Esophagus (tissue), 2 donors: Measurements from ENCODE around the gene EFCAB6. TPM values are rescaled to one million over a fixed set of nuclear protein-coding genes. Genes with fewer than 3 reads are reported as not detected.

Experiments used
- H3K27ac ChIP-seq, 2 donors: one replicate each; pipeline ENCODE4 v1.5.1; 2013; ENCODE audit warnings: low read depth in 2 of 2, mild to moderate bottlenecking in 2 of 2, inconsistent platforms in 1 of 2, low read length in 1 of 2, moderate library complexity in 1 of 2
- H3K27me3 ChIP-seq, 2 donors: one replicate each; pipeline ENCODE4 v1.6.1; 2013; ENCODE audit warnings: low read length in 2 of 2, control low read depth in 1 of 2, mild to moderate bottlenecking in 1 of 2; ENCODE audit not compliant: insufficient read depth in 2 of 2, control insufficient read depth in 1 of 2
- H3K36me3 ChIP-seq, 2 donors: one replicate each; pipeline ENCODE4 v1.6.1; 2013; ENCODE audit warnings: low read length in 1 of 2; ENCODE audit not compliant: control insufficient read depth in 2 of 2, insufficient read depth in 2 of 2
- H3K4me1 ChIP-seq, 2 donors: one replicate each; pipeline ENCODE4 v1.6.1; 2013; ENCODE audit warnings: low read length in 1 of 2; ENCODE audit not compliant: control insufficient read depth in 2 of 2, insufficient read depth in 2 of 2
- H3K4me3 ChIP-seq, 2 donors: one replicate each; pipeline ENCODE4 v1.5.1; 2013; ENCODE audit warnings: low read length in 2 of 2, mild to moderate bottlenecking in 2 of 2, low read depth in 1 of 2, moderate library complexity in 1 of 2
- H3K9me3 ChIP-seq, 2 donors: one replicate each; pipeline ENCODE4 v1.6.1; 2013; ENCODE audit warnings: mild to moderate bottlenecking in 2 of 2, low read depth in 1 of 2, low read length in 1 of 2, moderate library complexity in 1 of 2; ENCODE audit not compliant: control insufficient read depth in 2 of 2, insufficient read depth in 1 of 2
- WGBS, 2 donors: extraction: QIAGEN DNeasy Blood & Tissue Kit; methylation state at CpG; one replicate each; pipeline ENCODE4 v1.1.7; 2013; 5-methylcytosine and 5-hydroxymethylcytosine counted together
- polyA plus RNA-seq, 2 donors: library from polyadenylated mRNA; stranded (reverse); fragments of 200-250 nt; gene quantifications; one replicate each; pipeline ENCODE4 v1.2.3, GENCODE V29; 2013
- donor health status: healthy with polysubstance abuse.
- donor health status: Bipolar disorder and iron deficiency.

EFCAB6 gene
- polyA plus RNA-seq, 2 donors, result 0.24 to 0.29 TPM

GRCh38 chr22:43483266-43483665, 328.8 kb downstream of the EFCAB6 start:
- WGBS, 2 donors, result 52 to 61% methylated on average over 13 of the region's 13 CpGs
- Histone ChIP-seq H3K4me3 (no peak overlapping the region), H3K9me3 (no peaks in the 10 kb centered on the region), H3K27ac (no peak overlapping the region), H3K27me3 (no peaks in the 10 kb centered on the region), H3K4me1 (no peaks in the 10 kb centered on the region), H3K36me3 (no peaks in the 10 kb centered on the region)

GRCh38 chr22:43482318-43482625, 329.8 kb downstream of the EFCAB6 start:
- 68% methylated on average over 8 of the region's 8 CpGs for WGBS, 2 donors
- Histone ChIP-seq H3K4me3 (no peak overlapping the region), H3K27ac (no peak overlapping the region), H3K27me3 (no peaks in the 10 kb centered on the region), H3K36me3 (no peaks in the 10 kb centered on the region), H3K9me3 (no peaks in the 10 kb centered on the region), H3K4me1 (no peaks in the 10 kb centered on the region)

DNA sequence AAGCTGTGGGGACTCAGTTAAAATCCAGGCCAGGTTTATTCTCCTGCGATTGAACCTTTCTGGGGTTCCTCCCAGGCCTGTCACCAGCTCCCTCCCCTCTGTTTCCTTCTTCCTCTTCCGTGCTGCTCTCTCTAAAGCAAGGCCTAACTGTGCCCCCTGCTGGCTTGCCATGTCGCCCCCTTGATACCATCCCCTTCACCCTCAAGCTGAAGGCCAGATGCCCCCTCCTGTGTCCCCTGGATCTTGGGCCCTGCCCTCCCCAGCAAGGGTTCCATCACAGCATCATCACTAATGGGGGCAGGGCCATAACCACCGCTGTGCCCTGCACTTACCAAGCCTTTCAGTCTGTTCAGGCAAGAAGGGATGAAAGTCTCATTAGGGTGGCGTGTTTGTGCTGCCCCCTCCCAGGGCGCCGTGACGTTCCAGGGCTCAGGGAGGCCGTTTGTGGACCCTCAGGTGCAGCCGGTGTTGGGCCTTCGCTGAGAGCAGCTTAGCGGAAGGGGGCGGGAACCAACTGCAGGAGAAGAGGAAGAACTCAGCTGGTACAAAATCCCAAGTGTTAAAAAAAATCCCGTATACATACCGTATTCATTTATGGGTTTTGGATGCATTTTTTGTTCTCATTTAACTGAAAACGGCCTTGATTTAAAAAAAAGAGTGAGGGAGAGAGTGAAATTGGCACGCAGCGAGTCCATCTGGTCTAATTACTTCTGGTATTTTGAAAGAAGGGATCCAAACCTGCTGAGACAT, 330.4 kb downstream of the EFCAB6 start:
- Histone ChIP-seq H3K4me1 (no peaks in the 10 kb centered on the region), H3K36me3 (no peaks in the 10 kb centered on the region), H3K27me3 (no peaks in the 10 kb centered on the region), H3K27ac (no peak overlapping the region), H3K4me3 (no peak overlapping the region), H3K9me3 (no peaks in the 10 kb centered on the region)
- WGBS, 2 donors, result 53 to 64% methylated on average over 18 of the region's 18 CpGs

- Histone ChIP-seq H3K9me3 (no peaks in the 10 kb centered on the region), H3K4me3 (no peak overlapping the region), H3K4me1 (no peaks in the 10 kb centered on the region), H3K27ac (no peak overlapping the region), H3K27me3 (no peaks in the 10 kb centered on the region), H3K36me3 (no peaks in the 10 kb centered on the region)
- 68 to 77% methylated on average over 7 of the region's 7 CpGs for WGBS, 2 donors
Observed at GRCh38 chr22:43479962-43480361, 332.1 kb downstream of the EFCAB6 start.

- H3K36me3 ChIP-seq, result no peaks in the 10 kb centered on the region
- no peak overlapping the region for H3K27ac ChIP-seq
- no peaks in the 10 kb centered on the region for H3K4me1 ChIP-seq
- no peaks in the 10 kb centered on the region for H3K27me3 ChIP-seq
- H3K9me3 ChIP-seq, result peaks cover 0 to 3% of the 10 kb centered on the region in 2 donors
- WGBS, 2 donors, result 81 to 84% methylated on average over 7 of the region's 7 CpGs
- H3K4me3 ChIP-seq, result no peak overlapping the region
Observed at GRCh38 chr22:43479301-43479950, 332.7 kb downstream of the EFCAB6 start.

Other genes starting within 250 kb of the EFCAB6 start
- gene SULT4A1, start 50.2 kb upstream of the EFCAB6 start, polyA plus RNA-seq, result under 1 TPM in 1 of 2 donors, not detected in 1; 0.01 TPM
- gene PNPLA5, start 79.7 kb upstream of the EFCAB6 start, polyA plus RNA-seq, result not detected
- under 1 TPM; 0.19 to 0.41 TPM for gene PNPLA3, start 111.5 kb upstream of the EFCAB6 start, polyA plus RNA-seq
- gene SAMM50, start 143.1 kb upstream of the EFCAB6 start, polyA plus RNA-seq, result 10 to 100 TPM in 1 of 2 donors, 1 to 10 TPM in 1; 8.6 to 28.9 TPM
- gene PARVB, start 212.0 kb upstream of the EFCAB6 start, polyA plus RNA-seq, result 1 to 10 TPM; 1.8 to 3.9 TPM